ENCODE data around the gene PLBD1. TPM values are rescaled to one million over a fixed set of nuclear protein-coding genes. Genes with fewer than 3 reads are reported as not detected.

Gene PLBD1
- polyA plus RNA-seq, 4 donors, result 39.4 to 47.7 (median 43.2) TPM

- DNase-seq (ENCODE audit: low read depth in 4 of 4, low spot score in 3 of 4), result no peak
Observed at GRCh38 chr12:14571779-14572178, 4.1 kb upstream of the PLBD1 start.

- no peak for DNase-seq (ENCODE audit: low read depth in 4 of 4, low spot score in 3 of 4)
Observed at GRCh38 chr12:14570231-14570630, 2.5 kb upstream of the PLBD1 start.

- no peak for DNase-seq (ENCODE audit: low read depth in 4 of 4, low spot score in 3 of 4)
Observed at GRCh38 chr12:14564336-14564959, 3.2 kb downstream of the PLBD1 start.

GRCh38 chr12:14563046-14563445 is 4.6 kb downstream of the PLBD1 start:
- no peak for DNase-seq (ENCODE audit: low read depth in 4 of 4, low spot score in 3 of 4)

- DNase-seq (ENCODE audit: low read depth in 4 of 4, low spot score in 3 of 4), result no peak
Observed at GRCh38 chr12:14562279-14562678, 5.4 kb downstream of the PLBD1 start.

GRCh38 chr12:14561677-14562238 is 5.9 kb downstream of the PLBD1 start:
- no peak for DNase-seq (ENCODE audit: low read depth in 4 of 4, low spot score in 3 of 4)

- DNase-seq (ENCODE audit: low read depth in 4 of 4, low spot score in 3 of 4), result no peak
Observed at GRCh38 chr12:14560904-14561574, 6.6 kb downstream of the PLBD1 start.

- DNase-seq (ENCODE audit: low read depth in 4 of 4, low spot score in 3 of 4), result no peak
Observed at GRCh38 chr12:14558473-14558959, 9.2 kb downstream of the PLBD1 start.

- DNase-seq (ENCODE audit: low read depth in 4 of 4, low spot score in 3 of 4), result no peak
Observed at GRCh38 chr12:14557966-14558365, 9.7 kb downstream of the PLBD1 start.

GRCh38 chr12:14554281-14555007 is 13.2 kb downstream of the PLBD1 start:
- peak; percentile 37 to 64 (median 56) for DNase-seq (ENCODE audit: low read depth in 4 of 4, low spot score in 3 of 4)

- no peak for DNase-seq (ENCODE audit: low read depth in 4 of 4, low spot score in 3 of 4)
Observed at GRCh38 chr12:14548609-14549008, 19.1 kb downstream of the PLBD1 start.

GRCh38 chr12:14547571-14547970 is 20.1 kb downstream of the PLBD1 start:
- no peak for DNase-seq (ENCODE audit: low read depth in 4 of 4, low spot score in 3 of 4)

GRCh38 chr12:14545144-14546124 is 22.2 kb downstream of the PLBD1 start:
- DNase-seq (ENCODE audit: low read depth in 4 of 4, low spot score in 3 of 4), result no peak

GRCh38 chr12:14540801-14541462 is 26.8 kb downstream of the PLBD1 start:
- DNase-seq (ENCODE audit: low read depth in 4 of 4, low spot score in 3 of 4), result no peak

- no peak for DNase-seq (ENCODE audit: low read depth in 4 of 4, low spot score in 3 of 4)
Observed at GRCh38 chr12:14537088-14537487, 30.6 kb downstream of the PLBD1 start.

GRCh38 chr12:14532152-14532551 is 35.5 kb downstream of the PLBD1 start:
- DNase-seq (ENCODE audit: low read depth in 4 of 4, low spot score in 3 of 4), result no peak

GRCh38 chr12:14525964-14526363 is 41.7 kb downstream of the PLBD1 start:
- DNase-seq (ENCODE audit: low read depth in 4 of 4, low spot score in 3 of 4), result no peak

- no peak for DNase-seq (ENCODE audit: low read depth in 4 of 4, low spot score in 3 of 4)
Observed at GRCh38 chr12:14521822-14522221, 45.9 kb downstream of the PLBD1 start.

GRCh38 chr12:14514946-14515345 is 52.7 kb downstream of the PLBD1 start:
- no peak for DNase-seq (ENCODE audit: low read depth in 4 of 4, low spot score in 3 of 4)
